Measurements from ENCODE around the gene CNOT3.

DNA sequence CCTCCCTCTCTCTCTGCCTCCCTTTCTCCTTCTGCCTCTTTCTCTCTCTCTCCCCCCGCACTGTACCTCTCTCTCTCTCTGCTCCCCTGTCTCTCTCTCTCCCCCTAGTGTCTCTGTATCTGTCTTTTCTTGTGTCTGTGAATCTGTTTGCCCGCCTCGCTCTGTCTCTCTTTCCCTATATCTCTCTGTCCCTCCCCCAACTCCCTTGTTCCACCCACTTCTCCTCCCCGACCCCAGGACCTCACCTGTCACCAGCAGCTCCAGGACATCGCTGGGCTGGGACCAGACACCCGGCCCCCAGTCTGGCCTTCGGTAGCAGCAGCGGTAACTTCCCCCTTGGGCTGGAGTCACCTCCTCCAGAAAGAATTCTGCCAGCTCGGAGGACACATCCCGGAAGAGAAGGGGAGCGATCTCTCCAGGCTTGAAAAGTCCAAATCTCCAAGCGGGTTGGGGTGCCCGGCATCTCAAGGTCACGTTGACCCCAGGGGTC lies 40.9 kb upstream of the CNOT3 start:
- TF ChIP-seq, protein P1, sequence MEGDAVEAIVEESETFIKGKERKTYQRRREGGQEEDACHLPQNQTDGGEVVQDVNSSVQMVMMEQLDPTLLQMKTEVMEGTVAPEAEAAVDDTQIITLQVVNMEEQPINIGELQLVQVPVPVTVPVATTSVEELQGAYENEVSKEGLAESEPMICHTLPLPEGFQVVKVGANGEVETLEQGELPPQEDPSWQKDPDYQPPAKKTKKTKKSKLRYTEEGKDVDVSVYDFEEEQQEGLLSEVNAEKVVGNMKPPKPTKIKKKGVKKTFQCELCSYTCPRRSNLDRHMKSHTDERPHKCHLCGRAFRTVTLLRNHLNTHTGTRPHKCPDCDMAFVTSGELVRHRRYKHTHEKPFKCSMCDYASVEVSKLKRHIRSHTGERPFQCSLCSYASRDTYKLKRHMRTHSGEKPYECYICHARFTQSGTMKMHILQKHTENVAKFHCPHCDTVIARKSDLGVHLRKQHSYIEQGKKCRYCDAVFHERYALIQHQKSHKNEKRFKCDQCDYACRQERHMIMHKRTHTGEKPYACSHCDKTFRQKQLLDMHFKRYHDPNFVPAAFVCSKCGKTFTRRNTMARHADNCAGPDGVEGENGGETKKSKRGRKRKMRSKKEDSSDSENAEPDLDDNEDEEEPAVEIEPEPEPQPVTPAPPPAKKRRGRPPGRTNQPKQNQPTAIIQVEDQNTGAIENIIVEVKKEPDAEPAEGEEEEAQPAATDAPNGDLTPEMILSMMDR (IDR thresholded peaks at IDR 0.05): no peak
- TF ChIP-seq ZFX (IDR thresholded peaks at IDR 0.05; ENCODE audit: borderline replicate concordance): no peak
